ENCODE data around the gene CDK8.
"Not testable (repeated sequence)": the region's sequence is repeated elsewhere in the genome, so short reads cannot be mapped to it uniquely, and the experiment has no call there.

CDK8 gene

DNA sequence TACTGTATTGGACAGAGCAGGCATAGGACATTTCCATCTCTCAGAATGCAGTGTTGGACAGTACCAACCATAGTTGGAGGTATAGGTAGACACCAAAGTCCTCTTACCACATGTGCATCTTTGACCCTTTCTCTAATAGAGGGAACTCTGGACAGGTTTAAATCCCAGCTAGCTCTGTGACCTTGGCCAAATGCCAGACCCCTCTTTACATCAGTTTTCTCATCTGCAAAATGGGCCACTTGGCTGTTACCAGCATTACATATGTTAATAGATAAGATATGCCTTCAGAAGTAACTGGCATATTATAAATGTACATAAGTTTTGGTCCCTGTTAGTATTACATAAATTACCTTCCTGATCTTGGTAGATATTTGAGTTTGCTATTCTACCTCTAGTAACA, 54.3 kb downstream of the CDK8 start:
- DNase-seq = no peak
- in situ Hi-C loops (cut with MboI; ENCODE audit: low pct_unique_long_range_greater_than_20kb, low sequenced_read_pairs) = no loop called here

DNA sequence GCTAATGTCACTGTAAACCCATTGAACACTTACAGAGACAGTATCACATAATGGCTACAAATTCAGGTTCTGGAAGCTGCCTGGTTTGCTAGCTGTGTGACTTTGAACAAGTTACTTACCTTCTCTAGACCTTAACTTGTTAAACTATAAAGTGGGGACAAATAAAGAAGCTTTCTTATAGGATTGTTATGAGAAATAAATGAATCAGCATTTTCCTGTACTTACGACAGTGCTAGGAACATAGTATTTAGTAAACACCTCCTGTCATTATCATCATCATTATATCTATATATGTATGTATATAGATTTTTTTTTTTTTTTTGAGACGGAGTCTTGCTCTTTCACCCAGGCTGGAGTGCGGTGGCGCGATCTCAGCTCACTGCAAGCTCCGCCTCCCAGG, 54.9 kb downstream of the CDK8 start:
- in situ Hi-C loops (cut with MboI; ENCODE audit: low pct_unique_long_range_greater_than_20kb, low sequenced_read_pairs) = no loop called here
- no peak for DNase-seq

DNA sequence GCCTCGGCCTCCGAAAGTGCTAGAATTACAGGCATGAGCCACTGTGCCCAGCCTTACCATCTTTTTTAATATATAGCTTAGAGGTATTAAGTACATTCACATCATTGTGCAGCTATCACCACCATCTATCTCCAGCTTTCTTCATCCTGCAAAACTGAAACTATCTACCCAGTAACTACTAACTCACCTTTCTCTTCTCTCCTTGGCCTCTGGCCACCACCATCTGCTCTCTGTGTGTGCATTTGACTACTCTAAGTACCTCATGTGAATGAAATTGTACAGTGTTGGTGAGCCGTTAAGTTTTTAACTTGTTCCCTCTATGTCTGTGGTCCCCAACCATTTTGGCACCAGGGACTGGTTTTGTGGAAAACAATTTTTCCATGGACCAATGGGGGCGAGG, 56.1 kb downstream of the CDK8 start:
- no peak for DNase-seq
- in situ Hi-C loops (cut with MboI; ENCODE audit: low pct_unique_long_range_greater_than_20kb, low sequenced_read_pairs) = no loop called here

DNA sequence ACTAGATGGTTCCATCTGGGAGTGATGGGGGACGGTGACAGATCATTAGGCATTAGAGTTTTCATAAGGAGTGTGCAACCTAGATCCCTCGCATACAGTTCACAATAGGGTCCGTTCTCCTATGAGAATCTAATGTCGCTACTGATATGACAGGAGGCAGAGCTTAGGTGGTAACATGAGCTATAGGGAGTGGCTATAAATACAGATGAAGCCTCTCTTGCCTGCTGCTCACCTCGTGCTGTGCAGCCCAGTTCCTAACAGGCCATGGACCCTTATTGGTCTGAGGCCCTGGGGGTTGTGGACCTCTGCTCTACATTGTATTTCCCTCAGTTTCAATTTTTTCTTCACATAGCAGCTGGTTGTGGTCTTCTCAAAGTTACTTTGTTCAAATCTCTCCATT, 56.5 kb downstream of the CDK8 start:
- no peak for DNase-seq
- in situ Hi-C loops (cut with MboI; ENCODE audit: low pct_unique_long_range_greater_than_20kb, low sequenced_read_pairs) = no loop called here

DNA sequence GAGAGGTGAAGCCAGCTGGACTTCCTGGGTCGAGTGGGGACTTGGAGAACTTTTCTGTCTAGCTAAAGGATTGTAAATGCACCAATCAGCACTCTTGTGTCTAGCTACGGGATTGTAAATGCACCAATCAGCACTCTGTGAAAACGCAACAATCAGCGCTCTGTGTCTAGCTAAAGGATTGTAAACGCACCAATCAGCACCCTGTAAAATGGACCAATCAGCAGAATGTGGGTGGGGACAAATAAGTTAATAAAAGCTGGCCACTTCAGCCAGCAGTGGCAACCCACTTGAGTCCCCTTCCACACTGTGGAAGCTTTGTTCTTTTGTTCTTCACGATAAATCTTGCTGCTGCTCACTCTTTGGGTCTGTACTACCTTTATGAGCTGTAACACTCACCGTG, 58.1 kb downstream of the CDK8 start:
- in situ Hi-C loops (cut with MboI; ENCODE audit: low pct_unique_long_range_greater_than_20kb, low sequenced_read_pairs); DNase-seq: not testable (repeated sequence)

DNA sequence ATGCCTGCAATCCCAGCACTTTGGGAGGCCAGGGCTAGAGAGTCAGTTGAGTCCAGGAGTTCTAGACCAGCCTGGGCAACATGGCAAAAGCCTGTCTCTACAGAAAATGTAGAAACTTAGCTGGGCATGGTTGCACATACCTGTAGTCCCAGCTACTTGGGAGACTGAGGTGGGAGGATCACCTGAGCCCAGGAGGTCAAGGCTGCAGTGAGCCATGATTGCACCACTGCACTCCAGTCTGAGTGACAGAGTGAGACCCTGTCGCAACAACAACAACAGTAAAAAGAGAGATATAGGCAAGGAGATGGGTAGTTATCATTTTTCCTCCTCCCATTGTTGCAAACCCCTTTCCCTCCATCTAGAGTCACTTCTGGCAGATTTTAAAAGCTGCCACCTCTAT, 62.2 kb downstream of the CDK8 start:
- DNase-seq; in situ Hi-C loops (cut with MboI; ENCODE audit: low pct_unique_long_range_greater_than_20kb, low sequenced_read_pairs): not testable (repeated sequence)

DNA sequence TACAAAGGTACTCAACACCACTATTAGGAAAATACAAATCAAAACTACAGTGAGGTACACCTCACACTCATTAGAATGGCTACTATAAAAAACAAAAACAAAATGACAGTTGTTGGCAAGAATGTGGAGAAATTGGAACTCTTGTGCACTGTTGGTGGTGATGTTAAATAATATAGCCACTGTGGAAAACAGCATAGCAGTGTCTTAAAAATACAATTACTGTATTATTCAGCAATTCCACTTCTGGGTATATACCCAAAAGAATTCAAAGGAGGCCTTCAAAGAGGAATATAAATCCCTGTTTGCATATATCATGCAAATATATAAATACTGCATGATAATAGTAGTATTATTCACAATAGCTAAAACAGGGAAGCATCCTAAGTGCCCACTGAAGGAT, 66.8 kb downstream of the CDK8 start:
- no peak for DNase-seq
- in situ Hi-C loops (cut with MboI; ENCODE audit: low pct_unique_long_range_greater_than_20kb, low sequenced_read_pairs) = no loop called here

DNA sequence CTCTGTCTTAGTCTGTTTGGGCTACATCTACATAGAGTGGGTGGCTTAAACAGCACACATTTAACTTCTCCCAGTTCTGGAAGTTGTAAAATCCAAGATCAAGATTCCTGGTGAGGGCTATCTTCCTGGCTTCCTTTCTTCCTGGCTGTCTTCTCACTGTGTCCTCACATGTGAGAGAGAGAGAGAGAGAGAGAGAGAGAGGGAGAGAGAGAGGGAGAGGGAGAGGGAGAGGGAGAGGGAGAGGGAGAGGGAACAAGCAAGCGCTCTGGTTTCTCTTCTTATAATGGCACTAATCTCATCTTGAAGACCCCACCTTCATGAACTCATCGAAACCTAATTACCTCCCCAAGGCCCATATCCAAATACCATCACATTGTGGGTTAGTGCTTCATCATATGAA, 69.2 kb downstream of the CDK8 start:
- in situ Hi-C loops (cut with MboI; ENCODE audit: low pct_unique_long_range_greater_than_20kb, low sequenced_read_pairs) = no loop called here
- DNase-seq = no peak

DNA sequence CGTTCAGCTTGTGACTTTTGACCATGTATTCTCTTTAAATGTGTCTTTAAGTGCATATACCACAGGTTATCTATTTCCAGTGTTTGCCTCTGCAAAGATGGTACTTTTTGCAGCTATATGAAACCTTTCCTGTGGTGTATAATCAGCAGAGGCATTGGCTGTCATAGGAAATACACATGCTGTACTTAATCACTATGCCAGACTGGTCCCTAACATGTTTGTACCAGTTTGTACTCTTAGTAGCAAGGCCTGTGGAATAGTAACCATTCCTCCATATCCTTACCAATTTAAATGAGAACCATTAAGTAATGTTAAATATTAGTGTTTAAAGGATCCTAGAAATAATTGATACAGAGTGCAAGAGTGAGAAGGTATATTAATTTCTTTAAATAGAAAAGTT, 69.8 kb downstream of the CDK8 start:
- in situ Hi-C loops (cut with MboI; ENCODE audit: low pct_unique_long_range_greater_than_20kb, low sequenced_read_pairs) = no loop called here
- no peak for DNase-seq

DNA sequence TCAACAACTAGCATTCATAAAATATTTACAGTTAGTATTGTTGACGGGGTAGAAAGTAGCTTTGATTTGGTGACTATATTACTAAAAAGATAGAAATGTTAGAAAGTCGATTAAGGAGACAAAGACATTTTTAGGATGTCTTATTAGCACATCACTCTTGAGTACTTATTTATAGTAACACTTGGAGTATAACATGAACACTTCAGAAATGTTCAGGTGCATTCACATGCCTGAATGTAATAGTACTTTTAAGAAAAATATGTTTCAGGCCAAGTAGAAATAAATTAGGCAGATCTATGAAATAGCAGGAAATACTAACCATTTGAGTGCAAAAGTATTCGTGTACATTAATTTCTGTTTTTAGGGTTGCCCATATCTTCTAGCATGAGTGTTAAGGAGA, 70.4 kb downstream of the CDK8 start:
- in situ Hi-C loops (cut with MboI; ENCODE audit: low pct_unique_long_range_greater_than_20kb, low sequenced_read_pairs) = no loop called here

DNA sequence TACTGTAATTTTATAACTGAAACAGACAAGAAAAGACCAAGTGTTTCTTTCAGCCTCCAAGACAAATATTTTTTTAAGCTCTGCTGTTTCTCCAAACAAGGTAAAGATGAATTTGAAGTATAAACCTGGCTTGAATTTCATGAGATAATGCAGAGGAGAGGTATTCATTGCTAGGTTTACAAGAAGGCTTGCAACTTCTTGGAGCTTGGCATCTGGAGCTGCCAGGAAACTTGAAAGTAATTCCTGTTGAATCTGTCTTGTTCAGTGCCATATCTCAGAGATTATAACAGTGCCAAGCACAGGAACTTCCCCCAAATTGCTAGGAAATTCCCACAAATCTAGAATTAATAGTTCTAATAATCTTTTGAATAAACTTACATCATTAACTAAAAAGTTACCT, 70.9 kb downstream of the CDK8 start:
- no peak for DNase-seq
- in situ Hi-C loops (cut with MboI; ENCODE audit: low pct_unique_long_range_greater_than_20kb, low sequenced_read_pairs) = no loop called here

More for the DNA sequence above, 70.4 kb downstream of the CDK8 start:
- no peak for DNase-seq

DNA sequence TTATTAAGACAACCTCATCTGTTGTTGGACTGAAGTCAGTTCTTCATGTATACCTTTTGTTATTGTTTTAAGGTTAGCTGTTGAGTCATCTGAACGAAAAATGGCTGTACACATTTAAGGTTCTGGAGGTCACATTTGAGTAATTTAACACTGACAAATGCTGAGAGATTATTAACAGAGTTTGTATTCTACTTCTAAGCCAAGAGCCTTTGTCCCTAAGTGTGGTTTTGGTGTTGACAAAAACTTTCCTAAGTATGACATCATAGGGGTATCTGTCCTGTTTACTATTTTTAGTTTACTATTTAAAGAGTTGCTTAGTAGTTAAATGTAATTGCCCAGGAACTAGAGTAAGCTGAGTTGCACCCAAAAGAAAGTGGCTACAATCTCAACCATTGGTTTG, 71.9 kb downstream of the CDK8 start:
- in situ Hi-C loops (cut with MboI; ENCODE audit: low pct_unique_long_range_greater_than_20kb, low sequenced_read_pairs) = no loop called here

DNA sequence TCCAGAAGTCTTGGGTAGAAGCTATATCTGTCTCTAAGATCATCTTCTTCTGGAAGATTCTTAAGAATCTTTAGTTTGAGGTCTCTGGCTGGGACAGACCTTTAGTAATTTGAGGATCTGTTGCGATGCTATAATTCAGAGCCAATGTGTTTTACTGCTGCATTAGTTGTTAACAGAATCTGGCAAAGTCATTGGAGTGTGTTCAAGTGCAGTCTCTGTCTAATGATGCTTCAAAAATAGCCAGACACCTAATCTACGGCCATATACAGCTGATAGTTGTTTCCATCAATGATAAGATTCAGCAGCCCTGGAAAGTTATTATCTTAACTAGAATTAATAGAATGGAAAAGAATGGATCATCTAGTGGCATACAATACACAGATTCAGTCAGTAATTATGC, 72.6 kb downstream of the CDK8 start:
- DNase-seq = no peak
- in situ Hi-C loops (cut with MboI; ENCODE audit: low pct_unique_long_range_greater_than_20kb, low sequenced_read_pairs) = no loop called here

More for the DNA sequence above, 71.9 kb downstream of the CDK8 start:
- no peak for DNase-seq

DNA sequence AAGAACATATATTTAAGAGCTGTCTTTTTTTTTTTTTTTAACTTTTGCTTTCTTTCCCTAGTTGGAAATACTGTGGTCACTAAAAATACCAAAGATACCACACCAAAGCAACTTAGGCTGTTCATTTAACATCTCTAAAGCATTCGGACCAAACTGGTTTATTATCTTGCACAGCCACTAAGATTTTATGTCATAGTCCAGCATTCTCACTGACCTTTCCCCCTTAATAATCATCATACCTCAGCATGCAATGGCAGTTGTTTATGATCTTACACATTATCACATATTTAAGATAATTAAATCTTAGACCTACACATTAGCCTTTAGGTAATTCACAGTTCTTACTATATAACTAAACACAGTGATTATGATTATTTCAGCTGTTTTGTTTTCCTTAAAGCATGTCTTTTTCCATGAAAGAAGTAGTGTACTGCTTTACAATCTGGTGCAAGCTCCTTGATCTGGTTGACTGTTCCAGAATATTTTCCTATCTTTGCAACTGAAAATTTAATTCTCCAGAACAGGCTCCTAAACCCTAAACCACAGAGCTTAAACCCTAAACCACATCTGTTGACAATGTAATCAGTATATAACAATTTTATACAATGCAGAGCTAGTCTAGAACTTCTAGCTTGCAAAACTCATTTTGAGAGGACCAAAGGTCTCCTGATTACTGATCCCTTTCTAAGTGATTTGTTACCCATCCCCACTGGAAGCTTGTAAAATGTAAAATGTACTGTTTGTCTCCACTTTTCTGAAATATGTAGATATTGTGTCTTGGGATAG, 74.2 kb downstream of the CDK8 start:
- no peak for DNase-seq

DNA sequence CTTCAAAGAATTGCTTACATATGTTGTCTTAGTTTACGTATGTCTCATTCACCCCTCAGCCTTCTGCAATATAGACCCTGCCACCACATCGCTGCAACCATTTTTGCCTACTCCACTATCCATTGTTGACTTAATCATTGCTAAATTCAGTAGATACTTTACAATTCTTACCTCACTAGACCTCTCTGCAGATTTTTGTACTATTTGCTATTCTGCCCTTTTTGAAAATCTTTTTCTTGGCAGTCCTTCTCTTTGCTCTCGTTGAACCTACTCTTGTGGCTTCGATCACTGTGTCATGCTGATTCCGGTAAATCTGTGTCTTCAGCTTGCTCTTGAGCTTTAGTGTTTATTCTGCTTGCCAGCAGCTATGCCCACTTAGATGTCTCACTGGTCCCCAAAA, 81.2 kb downstream of the CDK8 start:
- DNase-seq = no peak
- in situ Hi-C loops (cut with MboI; ENCODE audit: low pct_unique_long_range_greater_than_20kb, low sequenced_read_pairs) = no loop called here

More for the DNA sequence above, 74.2 kb downstream of the CDK8 start:
- in situ Hi-C loops (cut with MboI; ENCODE audit: low pct_unique_long_range_greater_than_20kb, low sequenced_read_pairs) = no loop called here

DNA sequence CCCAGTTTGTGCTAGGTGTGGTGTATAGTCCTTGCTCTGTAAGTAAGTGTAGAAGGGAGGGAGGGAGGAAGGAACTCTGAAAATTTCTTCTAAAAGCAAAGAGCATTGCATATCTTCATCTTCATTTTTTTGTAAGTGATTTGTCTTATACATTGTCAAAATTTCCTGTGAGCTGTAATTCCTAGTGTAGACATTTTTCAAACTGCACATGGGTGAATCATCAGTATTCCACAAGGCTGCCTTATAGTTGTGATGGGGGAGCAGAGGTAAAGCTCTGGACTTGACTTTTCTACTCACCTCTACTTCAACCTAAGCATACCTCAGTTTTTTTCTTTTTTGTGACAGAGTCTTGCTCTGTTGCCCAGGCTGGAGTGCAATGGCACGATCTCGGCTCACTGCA, 86.9 kb downstream of the CDK8 start:
- in situ Hi-C loops (cut with MboI; ENCODE audit: low pct_unique_long_range_greater_than_20kb, low sequenced_read_pairs) = no loop called here

DNA sequence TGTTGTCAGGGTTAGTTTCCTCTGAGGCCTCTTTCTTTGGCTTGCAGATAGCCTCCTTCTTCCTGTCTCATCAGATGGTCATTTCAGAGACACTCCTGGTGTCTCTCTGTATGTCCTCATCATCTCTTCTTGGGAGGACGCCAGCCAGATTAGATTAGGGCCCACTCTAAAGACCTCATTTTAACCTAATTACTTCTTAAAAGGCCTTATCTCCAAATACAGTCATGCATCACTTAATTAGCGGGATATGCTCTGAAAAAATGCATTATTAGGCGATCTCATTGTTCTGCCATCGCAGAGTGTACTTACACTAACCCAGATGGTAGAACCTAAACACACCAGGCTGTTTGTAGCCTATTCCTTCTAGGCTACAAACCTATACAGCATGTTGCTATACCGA, 89.0 kb downstream of the CDK8 start:
- in situ Hi-C loops (cut with MboI; ENCODE audit: low pct_unique_long_range_greater_than_20kb, low sequenced_read_pairs) = no loop called here

More for the DNA sequence above, 86.9 kb downstream of the CDK8 start:
- no peak for DNase-seq

DNA sequence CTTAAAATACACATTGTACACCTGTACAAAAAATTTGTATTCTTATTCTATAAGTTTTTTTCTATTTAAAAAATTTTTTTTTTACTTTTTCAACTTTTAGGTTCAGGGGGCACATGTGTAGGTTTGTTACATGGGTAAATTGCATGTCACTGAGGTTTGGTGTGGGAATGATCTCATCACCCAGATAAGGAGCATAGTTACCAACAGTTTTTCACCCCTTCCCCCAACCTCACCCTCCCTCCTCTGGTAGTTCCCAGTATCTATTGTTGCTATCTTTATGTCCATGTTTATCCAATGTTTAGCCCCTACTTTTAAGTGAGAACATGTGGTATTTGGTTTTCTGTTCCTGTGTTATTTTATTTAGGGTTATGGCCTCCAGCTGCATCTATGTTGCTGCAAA, 89.9 kb downstream of the CDK8 start:
- in situ Hi-C loops (cut with MboI; ENCODE audit: low pct_unique_long_range_greater_than_20kb, low sequenced_read_pairs) = no loop called here

More for the DNA sequence above, 89.0 kb downstream of the CDK8 start:
- peak; percentile 8 for DNase-seq

DNA sequence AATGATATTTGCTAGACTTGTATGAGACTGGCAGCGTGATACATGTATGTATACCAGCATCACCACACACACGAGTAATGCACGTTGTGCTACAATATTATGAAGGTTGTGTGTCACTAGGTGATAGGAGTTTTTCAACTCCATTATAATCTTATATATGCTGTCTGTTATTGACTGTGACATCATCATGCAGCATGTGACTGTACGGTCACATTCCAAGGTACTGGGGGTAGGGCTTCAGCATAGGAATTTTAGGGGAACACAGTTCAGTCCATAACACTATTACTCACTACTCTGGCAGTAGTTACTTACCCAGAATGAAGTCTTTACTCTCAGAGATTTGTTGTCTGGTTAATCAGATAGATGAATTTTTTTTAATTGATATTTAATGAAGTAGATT, 91.1 kb downstream of the CDK8 start:
- DNase-seq = no peak
- in situ Hi-C loops (cut with MboI; ENCODE audit: low pct_unique_long_range_greater_than_20kb, low sequenced_read_pairs) = no loop called here

More for the DNA sequence above, 89.9 kb downstream of the CDK8 start:
- no peak for DNase-seq

DNA sequence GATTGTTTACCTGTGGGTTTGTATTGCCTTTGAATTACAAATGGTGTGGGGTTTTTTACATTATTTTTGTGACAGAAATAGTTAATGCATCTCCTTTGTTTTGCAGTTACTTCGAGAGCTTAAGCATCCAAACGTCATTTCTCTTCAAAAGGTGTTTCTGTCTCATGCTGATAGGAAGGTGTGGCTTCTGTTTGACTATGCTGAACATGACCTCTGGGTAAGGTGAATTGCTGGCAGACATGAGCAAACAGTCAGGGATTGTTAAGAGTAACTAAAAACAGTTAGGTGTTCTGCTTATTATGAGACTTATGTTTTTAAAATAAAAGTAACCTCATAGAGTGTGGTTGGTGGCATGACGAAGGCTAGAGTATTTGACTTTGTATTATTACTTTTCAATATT, 95.0 kb downstream of the CDK8 start:
- no peak for DNase-seq
- in situ Hi-C loops (cut with MboI; ENCODE audit: low pct_unique_long_range_greater_than_20kb, low sequenced_read_pairs) = no loop called here

DNA sequence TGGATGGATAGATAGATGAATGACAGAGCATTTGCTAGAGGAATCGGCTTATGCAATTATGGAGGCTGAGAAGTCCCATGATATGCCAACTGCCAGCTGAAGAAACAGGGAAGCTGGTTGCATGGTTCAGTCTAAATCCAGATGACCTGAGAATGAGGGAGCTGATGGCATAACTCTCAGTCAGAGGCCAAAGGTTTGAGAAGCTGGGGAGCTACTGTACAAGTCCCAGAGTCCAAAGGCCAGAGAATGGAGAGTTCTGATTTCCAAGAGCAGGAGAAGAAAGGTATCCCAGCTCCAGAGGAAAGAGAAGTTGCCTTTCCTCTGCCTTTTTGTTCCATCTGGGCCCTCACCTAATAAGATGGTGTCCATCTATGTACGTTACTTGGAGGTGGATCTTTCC, 108.3 kb downstream of the CDK8 start:
- DNase-seq = no peak
- in situ Hi-C loops (cut with MboI; ENCODE audit: low pct_unique_long_range_greater_than_20kb, low sequenced_read_pairs) = no loop called here

Data from KBM-7 (cell line).